IPS-18a (cell line): ENCODE results near the gene NSD2.
"Not testable (repeated sequence)": the region's sequence is repeated elsewhere in the genome, so short reads cannot be mapped to it uniquely, and the experiment has no call there.

Experiments
- H3K27ac ChIP-seq: one replicate; pipeline ENCODE4 v1.5.1; 2013; ENCODE audit warnings: low read length
- H3K27me3 ChIP-seq: one replicate; pipeline ENCODE4 v1.6.1; 2013; ENCODE audit warnings: mild to moderate bottlenecking, low read length; ENCODE audit not compliant: control insufficient read depth, insufficient read depth
- H3K36me3 ChIP-seq: one replicate; pipeline ENCODE4 v1.6.1; 2013; ENCODE audit warnings: low read depth, low read length; ENCODE audit not compliant: control insufficient read depth
- H3K4me1 ChIP-seq: one replicate; pipeline ENCODE4 v1.6.1; 2013; ENCODE audit warnings: low read depth, low read length; ENCODE audit not compliant: control insufficient read depth
- H3K4me3 ChIP-seq: one replicate; pipeline ENCODE4 v1.5.1; 2013; ENCODE audit warnings: low read length
- H3K9ac ChIP-seq: one replicate; pipeline ENCODE4 v1.6.1; 2013; ENCODE audit warnings: mild to moderate bottlenecking, low read length, moderate library complexity
- H3K9me3 ChIP-seq: one replicate; pipeline ENCODE4 v1.6.1; 2013; ENCODE audit warnings: low read depth, low read length; ENCODE audit not compliant: control insufficient read depth

The NSD2 gene

DNA sequence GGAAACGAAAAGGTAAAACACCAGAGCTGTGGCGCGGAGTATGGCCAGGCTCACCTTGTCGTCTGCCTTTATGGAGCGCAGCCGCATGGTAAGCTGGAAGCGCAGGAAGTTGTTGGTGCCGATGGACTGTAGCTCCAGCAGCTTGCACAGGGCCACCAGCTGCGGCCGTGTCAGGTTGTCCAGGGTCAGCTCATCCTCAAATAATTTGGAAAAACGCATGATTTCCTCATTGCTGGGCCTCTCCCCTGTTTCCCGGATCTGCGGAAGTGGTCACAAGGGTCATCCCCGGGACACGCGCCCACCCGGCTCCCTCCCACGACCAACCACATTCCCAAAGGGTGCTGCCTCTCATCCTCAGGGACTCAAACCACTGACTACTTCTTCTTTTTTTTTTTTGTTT lies 38.5 kb upstream of the NSD2 start:
- H3K27ac ChIP-seq = no peak overlapping the region
- peaks cover 7% of the 10 kb centered on the region for H3K4me1 ChIP-seq
- H3K9ac ChIP-seq = no peak overlapping the region
- H3K4me3 ChIP-seq = no peak overlapping the region
- H3K36me3 ChIP-seq = peaks cover 36% of the 10 kb centered on the region
- no peaks in the 10 kb centered on the region for H3K9me3 ChIP-seq
- H3K27me3 ChIP-seq = no peaks in the 10 kb centered on the region

DNA sequence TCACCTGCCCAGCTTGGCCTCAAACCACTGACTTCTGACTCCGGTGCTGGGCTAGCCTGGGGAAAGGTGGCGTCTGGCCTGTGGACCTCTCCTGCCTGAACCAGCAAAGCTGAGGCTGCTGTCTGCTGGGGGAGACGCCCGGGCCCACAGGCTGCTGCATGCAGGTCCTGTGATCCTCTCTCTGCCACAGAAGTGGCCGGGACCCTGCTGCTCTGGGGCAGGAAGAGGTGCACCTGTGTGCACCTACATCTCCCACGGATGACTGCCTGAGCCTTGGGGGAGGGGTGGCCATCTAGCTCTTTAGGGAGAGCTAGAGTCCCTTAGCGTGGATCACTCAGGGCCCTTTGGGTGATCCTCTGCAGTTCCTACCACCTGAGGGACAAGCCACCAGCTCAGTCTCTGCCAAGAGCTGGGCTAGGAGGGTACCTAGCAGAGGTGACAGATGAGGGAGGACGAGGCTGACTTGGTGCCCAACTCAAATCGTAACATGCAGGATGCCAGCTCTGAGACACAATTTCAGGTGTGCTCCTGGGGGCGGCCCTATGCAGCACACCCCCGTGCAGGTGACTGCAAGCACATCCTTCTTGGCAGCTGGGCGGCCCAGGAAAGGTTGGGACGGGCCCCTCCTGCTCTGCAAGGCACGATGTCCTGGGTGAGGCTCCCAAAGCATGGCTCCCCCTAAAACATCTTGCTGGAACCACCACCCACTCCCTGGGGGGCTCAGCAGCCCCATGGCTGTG lies 37.7 kb upstream of the NSD2 start:
- peaks cover 7% of the 10 kb centered on the region for H3K4me1 ChIP-seq
- H3K36me3 ChIP-seq = peaks cover 39% of the 10 kb centered on the region
- H3K27ac ChIP-seq = no peak overlapping the region
- H3K4me3 ChIP-seq = no peak overlapping the region
- H3K9me3 ChIP-seq = no peaks in the 10 kb centered on the region
- no peaks in the 10 kb centered on the region for H3K27me3 ChIP-seq
- H3K9ac ChIP-seq = no peak overlapping the region

DNA sequence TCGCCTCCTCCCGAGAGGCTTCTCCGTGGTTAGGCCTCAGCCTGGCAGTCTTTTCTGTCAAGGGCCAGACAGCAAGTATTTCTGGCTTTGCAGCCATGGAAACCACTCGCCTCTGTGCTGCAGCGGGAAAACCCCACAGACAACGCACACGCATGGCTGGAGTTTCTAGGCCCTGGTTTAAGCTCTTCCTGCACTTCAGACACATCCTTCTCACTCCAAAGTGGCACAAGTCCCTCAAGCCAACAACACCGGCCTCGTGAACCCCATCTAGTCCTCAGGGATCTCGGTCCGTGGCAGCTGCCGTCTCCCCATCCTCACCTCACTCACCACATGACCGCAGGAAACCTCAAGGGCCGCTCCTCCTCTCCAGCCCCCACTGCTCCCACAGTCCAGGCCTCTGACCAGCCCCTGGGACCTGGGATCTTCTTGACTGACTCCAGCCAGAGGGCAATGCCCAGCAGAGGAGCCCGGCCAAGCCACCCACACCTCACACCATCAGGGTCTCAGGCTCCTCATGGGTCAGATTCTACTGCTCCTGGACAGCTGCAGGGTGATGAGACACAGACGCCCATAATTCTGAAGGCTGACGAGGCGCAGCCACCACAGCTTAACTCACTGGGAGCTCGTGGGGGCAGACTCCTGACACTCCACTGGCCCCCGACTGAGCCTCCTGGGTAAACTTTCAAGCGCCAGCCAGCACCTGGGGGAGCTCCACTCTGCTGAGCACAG lies 37.0 kb upstream of the NSD2 start:
- no peak overlapping the region for H3K4me3 ChIP-seq
- peaks cover 44% of the 10 kb centered on the region for H3K36me3 ChIP-seq
- H3K9ac ChIP-seq = no peak overlapping the region
- H3K9me3 ChIP-seq = no peaks in the 10 kb centered on the region
- H3K27ac ChIP-seq = no peak overlapping the region
- no peaks in the 10 kb centered on the region for H3K27me3 ChIP-seq
- peaks cover 7% of the 10 kb centered on the region for H3K4me1 ChIP-seq

DNA sequence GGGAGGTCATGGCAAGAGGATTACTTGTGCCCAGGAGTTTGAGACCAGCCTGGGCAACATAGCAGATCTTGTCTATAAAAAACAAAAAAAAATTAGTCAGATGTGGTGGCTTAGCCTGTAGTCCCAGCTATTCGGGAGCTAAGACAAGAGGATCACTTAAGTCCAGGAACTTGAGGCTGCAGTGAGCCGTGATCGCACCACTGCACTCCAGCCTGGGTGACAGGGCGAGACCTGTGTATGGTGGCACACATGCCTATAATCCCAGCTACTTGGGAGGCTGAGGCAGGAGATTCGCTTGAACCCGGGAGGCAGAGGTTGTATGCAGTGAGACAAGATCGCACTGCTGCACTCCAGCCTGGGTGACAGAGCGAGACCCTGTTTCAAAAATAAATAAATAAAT lies 35.4 kb upstream of the NSD2 start:
- H3K27ac ChIP-seq, H3K9ac ChIP-seq, H3K4me3 ChIP-seq, H3K27me3 ChIP-seq, H3K9me3 ChIP-seq, H3K4me1 ChIP-seq: not testable (repeated sequence)
- peaks cover 55% of the 10 kb centered on the region for H3K36me3 ChIP-seq

DNA sequence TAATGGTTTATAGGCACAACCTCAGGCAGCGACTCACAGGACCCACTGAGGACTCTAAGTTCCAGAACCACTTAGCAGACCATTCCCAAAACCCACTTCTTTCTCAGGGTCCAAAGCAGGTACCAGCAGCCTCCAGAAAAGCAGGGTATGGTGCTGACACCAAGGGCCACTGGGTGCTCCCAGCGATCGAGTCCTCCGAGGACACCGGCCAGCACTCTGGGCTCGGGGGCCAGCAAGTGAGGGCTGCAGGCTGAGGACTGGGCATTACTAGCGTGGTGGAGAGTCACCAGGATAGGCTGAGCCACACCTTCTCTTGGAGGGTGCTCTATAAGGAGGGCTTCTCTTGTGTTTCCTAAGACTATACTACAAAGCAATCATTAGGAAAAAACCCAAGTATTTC lies 34.5 kb upstream of the NSD2 start:
- Histone ChIP-seq H3K4me3 (no peak overlapping the region), H3K27me3 (no peaks in the 10 kb centered on the region), H3K4me1 (no peaks in the 10 kb centered on the region), H3K27ac (no peak overlapping the region), H3K9ac (no peak overlapping the region), H3K36me3 (peaks cover 51% of the 10 kb centered on the region), H3K9me3 (no peaks in the 10 kb centered on the region)

DNA sequence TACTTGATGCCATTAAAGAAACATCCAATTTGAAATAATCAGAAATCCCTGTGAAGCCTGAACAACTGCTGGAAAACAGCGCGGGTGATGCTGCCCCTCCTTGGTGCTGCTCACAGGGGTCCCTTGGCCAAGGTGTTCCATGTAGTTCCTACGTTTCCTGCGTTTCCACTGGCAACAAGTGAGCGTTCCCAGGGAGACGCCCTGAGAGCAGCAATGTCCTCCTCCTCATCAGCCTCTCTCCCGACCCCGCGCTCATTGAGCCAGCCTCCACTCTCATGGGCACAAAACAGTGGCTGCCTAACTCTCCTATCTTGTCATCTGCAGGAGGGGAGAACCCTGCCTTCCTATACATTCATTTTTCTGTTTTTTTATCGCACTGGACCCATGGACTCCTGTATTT lies 34.1 kb upstream of the NSD2 start:
- no peaks in the 10 kb centered on the region for H3K4me1 ChIP-seq
- no peaks in the 10 kb centered on the region for H3K9me3 ChIP-seq
- H3K27me3 ChIP-seq = no peaks in the 10 kb centered on the region
- H3K36me3 ChIP-seq = peaks cover 49% of the 10 kb centered on the region
- H3K9ac ChIP-seq = no peak overlapping the region
- no peak overlapping the region for H3K4me3 ChIP-seq
- H3K27ac ChIP-seq = no peak overlapping the region

DNA sequence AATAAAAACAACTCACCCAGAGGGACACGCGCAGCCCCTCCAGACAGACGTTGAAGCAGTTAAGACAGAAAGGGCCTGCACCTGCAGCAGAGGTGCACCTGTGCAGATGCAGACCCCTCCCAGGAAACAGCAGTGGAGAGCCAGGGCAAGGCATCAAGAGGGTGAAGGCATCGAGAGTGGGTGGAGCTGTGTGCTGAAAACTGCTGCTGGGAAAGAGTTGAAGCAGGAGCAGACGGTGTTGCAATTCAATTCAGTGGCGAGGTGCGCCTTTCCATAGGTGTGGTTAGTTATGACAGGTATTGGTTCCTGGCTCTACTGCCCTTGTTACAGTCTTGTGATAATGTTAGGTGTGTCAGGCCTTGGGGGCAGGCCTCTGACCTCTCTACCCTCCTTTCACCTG lies 31.9 kb upstream of the NSD2 start:
- H3K9ac ChIP-seq = no peak overlapping the region
- peaks cover 44% of the 10 kb centered on the region for H3K36me3 ChIP-seq
- no peaks in the 10 kb centered on the region for H3K27me3 ChIP-seq
- no peaks in the 10 kb centered on the region for H3K9me3 ChIP-seq
- no peak overlapping the region for H3K4me3 ChIP-seq
- no peak overlapping the region for H3K27ac ChIP-seq
- H3K4me1 ChIP-seq = no peaks in the 10 kb centered on the region

DNA sequence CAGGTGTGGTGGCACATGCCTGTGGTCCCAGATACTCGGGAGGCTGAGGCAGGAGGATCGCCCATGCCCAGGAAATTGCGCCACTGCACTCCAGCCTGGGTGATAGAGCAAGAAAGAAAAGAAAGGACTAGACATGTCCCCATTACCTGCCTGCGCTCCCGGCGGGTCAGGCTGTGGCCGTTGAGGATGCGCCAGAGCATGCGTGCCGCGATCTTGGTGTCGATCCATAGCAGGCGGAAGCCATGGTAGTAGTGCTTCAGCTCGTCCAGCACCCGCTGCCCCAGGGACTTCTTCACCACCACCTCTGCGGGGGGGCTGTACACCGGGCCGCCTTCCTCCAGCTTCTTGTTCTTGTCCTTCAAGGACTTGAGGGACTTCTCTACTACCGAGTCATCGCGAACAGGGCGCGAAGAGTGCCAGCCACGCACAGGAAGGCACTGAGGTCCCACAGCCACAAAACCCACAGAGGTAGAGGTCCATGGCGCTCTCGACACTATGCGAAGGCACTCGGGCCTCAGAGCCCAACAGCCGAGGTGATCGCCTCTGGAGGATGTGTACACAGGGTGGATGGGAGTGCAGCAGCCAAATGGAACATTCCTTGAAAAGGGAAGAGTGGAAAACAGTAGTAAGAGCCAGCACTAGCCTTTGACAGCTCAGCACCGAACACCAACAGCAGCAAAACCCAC lies 29.8 kb upstream of the NSD2 start:
- H3K27me3 ChIP-seq = no peaks in the 10 kb centered on the region
- no peak overlapping the region for H3K27ac ChIP-seq
- no peaks in the 10 kb centered on the region for H3K4me1 ChIP-seq
- H3K9ac ChIP-seq = no peak overlapping the region
- no peak overlapping the region for H3K4me3 ChIP-seq
- no peaks in the 10 kb centered on the region for H3K9me3 ChIP-seq
- H3K36me3 ChIP-seq = peaks cover 36% of the 10 kb centered on the region

DNA sequence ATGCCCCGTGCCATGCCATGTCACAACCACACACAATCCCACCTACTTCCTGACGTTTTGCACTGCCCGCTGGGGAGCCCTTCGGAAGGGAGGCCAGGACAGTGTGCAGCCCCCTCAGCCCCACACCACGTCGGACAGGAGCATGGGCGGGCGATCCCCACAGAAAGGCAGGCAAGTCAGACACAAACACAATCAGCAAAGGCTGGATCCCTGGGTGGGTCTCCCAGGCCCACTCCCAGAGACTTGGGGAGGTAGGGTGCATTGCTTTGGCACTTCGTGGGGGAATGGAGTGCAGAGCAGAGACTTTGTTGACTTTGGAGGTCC lies 29.3 kb upstream of the NSD2 start:
- H3K9me3 ChIP-seq = no peaks in the 10 kb centered on the region
- H3K27me3 ChIP-seq = no peaks in the 10 kb centered on the region
- no peak overlapping the region for H3K9ac ChIP-seq
- H3K4me1 ChIP-seq = no peaks in the 10 kb centered on the region
- no peak overlapping the region for H3K27ac ChIP-seq
- no peak overlapping the region for H3K4me3 ChIP-seq
- H3K36me3 ChIP-seq = peaks cover 36% of the 10 kb centered on the region

DNA sequence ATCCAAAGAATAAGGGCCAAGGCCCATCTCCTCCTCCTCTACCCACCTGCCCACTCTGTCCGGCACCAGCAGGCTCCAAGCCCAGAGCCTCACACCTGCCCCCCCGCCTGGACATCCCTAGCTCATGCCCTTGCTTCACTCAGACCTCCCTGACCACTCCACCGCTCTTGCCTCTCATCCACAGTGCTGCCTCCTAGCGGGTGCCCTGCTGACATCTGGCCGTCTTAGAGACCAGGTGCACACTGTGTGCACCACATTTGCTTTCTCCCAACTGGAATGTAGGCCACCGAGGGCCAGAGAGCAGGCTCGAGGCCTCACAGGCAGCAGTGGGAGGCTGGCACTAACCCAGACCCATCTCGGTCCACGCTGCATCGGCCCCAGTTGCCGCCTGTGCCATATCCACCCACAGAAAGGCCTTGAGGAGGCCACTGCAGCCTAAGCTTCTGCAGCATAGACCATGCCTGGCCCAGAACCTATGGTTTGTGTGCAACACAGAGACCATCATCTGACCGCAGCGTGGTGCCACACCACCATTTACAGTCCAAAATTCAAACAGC lies 28.8 kb upstream of the NSD2 start:
- H3K9ac ChIP-seq = no peak overlapping the region
- no peaks in the 10 kb centered on the region for H3K9me3 ChIP-seq
- no peak overlapping the region for H3K4me3 ChIP-seq
- no peaks in the 10 kb centered on the region for H3K27me3 ChIP-seq
- H3K27ac ChIP-seq = no peak overlapping the region
- H3K36me3 ChIP-seq = peaks cover 33% of the 10 kb centered on the region
- H3K4me1 ChIP-seq = no peaks in the 10 kb centered on the region

DNA sequence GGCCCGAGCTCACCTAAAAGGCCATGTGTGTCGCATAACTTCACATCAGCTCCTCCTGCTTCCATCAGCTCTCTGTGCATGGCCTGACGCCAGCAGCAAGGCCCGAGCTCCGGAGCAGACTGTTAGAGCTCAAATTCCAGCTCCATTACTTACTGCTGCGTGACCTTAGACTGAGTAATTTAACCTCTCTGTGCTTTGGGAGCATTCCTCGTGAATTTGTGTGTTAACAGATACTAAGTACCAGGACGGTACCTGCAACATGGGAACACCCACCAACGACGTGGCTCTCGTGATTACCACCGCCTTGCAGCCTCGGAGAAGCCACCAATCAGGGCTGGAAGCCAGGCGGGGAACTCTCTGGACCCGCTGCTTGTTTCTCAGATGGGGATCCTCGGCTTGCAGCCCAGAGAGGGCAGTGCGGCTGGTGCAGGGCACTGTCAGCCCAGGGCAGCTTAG lies 28.2 kb upstream of the NSD2 start:
- Histone ChIP-seq H3K9me3 (no peaks in the 10 kb centered on the region), H3K4me1 (no peaks in the 10 kb centered on the region), H3K36me3 (peaks cover 33% of the 10 kb centered on the region), H3K9ac (no peak overlapping the region), H3K4me3 (no peak overlapping the region), H3K27ac (no peak overlapping the region), H3K27me3 (no peaks in the 10 kb centered on the region)
